Liver (tissue), 9 donors: ENCODE measurements around the gene STK17A. TPM values are rescaled to one million over a fixed set of nuclear protein-coding genes. Genes with fewer than 3 reads are reported as not detected.

Experiments used
- DNase-seq: peaks from one replicate; pipeline ENCODE4 v3.0.0-alpha.2; 2017; ENCODE audit warnings: low spot score
- H3K27ac ChIP-seq, 2 donors: one replicate each; pipeline ENCODE4 v1.7.0; 2013; ENCODE audit warnings: inconsistent platforms in 2 of 2, low read length in 2 of 2, control low read depth in 1 of 2, low read depth in 1 of 2, mild to moderate bottlenecking in 1 of 2
- H3K27me3 ChIP-seq, 4 donors: one replicate each; pipeline versions ENCODE4 v1.6.1 to v1.7.0; 2013; ENCODE audit warnings: low read length in 3 of 4, inconsistent platforms in 1 of 4, mild to moderate bottlenecking in 1 of 4, moderate library complexity in 1 of 4; ENCODE audit not compliant: control insufficient read depth in 4 of 4, insufficient read depth in 4 of 4
- H3K36me3 ChIP-seq, 4 donors: one replicate each; pipeline versions ENCODE4 v1.6.1 to v1.7.0; 2013; ENCODE audit warnings: low read length in 3 of 4, mild to moderate bottlenecking in 3 of 4, low read depth in 1 of 4, moderate library complexity in 1 of 4; ENCODE audit not compliant: control insufficient read depth in 4 of 4, insufficient read depth in 3 of 4
- H3K4me1 ChIP-seq, 4 donors: one replicate each; pipeline versions ENCODE4 v1.6.1 to v1.7.0; 2013; ENCODE audit warnings: low read length in 3 of 4, mild to moderate bottlenecking in 3 of 4, moderate library complexity in 1 of 4; ENCODE audit not compliant: control insufficient read depth in 4 of 4, insufficient read depth in 4 of 4
- H3K4me3 ChIP-seq, 3 donors: one replicate each; pipeline versions ENCODE4 v1.6.1 to v1.7.0; 2013; ENCODE audit warnings: low read length in 3 of 3, control low read depth in 1 of 3, low read depth in 1 of 3, mild to moderate bottlenecking in 1 of 3
- H3K9ac ChIP-seq, 2 donors: one replicate each; pipeline ENCODE4 v1.7.0; 2013; ENCODE audit warnings: low read length in 2 of 2, mild to moderate bottlenecking in 2 of 2, moderate library complexity in 2 of 2, control low read depth in 1 of 2, low read depth in 1 of 2
- H3K9me3 ChIP-seq, 4 donors: one replicate each; pipeline versions ENCODE4 v1.6.1 to v1.7.0; 2013; ENCODE audit warnings: low read length in 3 of 4; ENCODE audit not compliant: control insufficient read depth in 4 of 4
- EGR1 ChIP-seq, 2 donors: IDR thresholded peaks; 2 replicates each; pipeline ENCODE4 v1.6.1; 2016 to 2018; ENCODE audit warnings: antibody characterized with exemption in 2 of 2, low read depth in 2 of 2
- FOXA1 ChIP-seq: IDR thresholded peaks from 2 replicates; pipeline ENCODE4 v1.6.1; 2016; ENCODE audit warnings: antibody characterized with exemption
- GABPA ChIP-seq, 2 donors: IDR thresholded peaks in 1 of 2; conservative IDR thresholded peaks in 1 of 2; 2 replicates each; pipeline ENCODE4 v1.6.1; 2016; ENCODE audit warnings: antibody characterized with exemption in 2 of 2, mild to moderate bottlenecking in 1 of 2, moderate library complexity in 1 of 2
- HNF4A ChIP-seq, 2 donors: conservative IDR thresholded peaks; 2 replicates each; pipeline ENCODE4 v1.6.1; 2016; ENCODE audit warnings: antibody characterized with exemption in 2 of 2, mild to moderate bottlenecking in 2 of 2
- HNF4G ChIP-seq: IDR thresholded peaks from 2 replicates; pipeline ENCODE4 v1.6.1; 2016; ENCODE audit warnings: antibody characterized with exemption
- JUND ChIP-seq, 2 donors: IDR thresholded peaks; 2 replicates each; pipeline ENCODE4 v1.6.1; 2016; ENCODE audit warnings: antibody characterized with exemption in 2 of 2
- NR2F2 ChIP-seq: IDR thresholded peaks from 2 replicates; pipeline ENCODE4 v1.6.1; 2016; ENCODE audit warnings: antibody characterized with exemption
- RAD21 ChIP-seq, 2 donors: IDR thresholded peaks; 2 replicates each; pipeline ENCODE4 v1.6.1; 2016; ENCODE audit warnings: antibody characterized with exemption in 2 of 2, mild to moderate bottlenecking in 2 of 2
- RXRA ChIP-seq, 2 donors: IDR thresholded peaks; 2 replicates each; pipeline ENCODE4 v1.6.1; 2017 to 2018; ENCODE audit warnings: antibody characterized with exemption in 2 of 2, mild to moderate bottlenecking in 1 of 2
- SP1 ChIP-seq: IDR thresholded peaks from 2 replicates; pipeline ENCODE4 v1.6.1; 2018; ENCODE audit warnings: antibody characterized with exemption, mild to moderate bottlenecking
- TAF1 ChIP-seq: conservative IDR thresholded peaks from 2 replicates; pipeline ENCODE4 v1.6.1; 2016; ENCODE audit warnings: antibody characterized with exemption, mild to moderate bottlenecking
- YY1 ChIP-seq: IDR thresholded peaks from 2 replicates; pipeline ENCODE4 v1.6.1; 2016; ENCODE audit warnings: antibody characterized with exemption, mild to moderate bottlenecking
- WGBS: extraction: QIAGEN DNeasy Blood & Tissue Kit; methylation state at CpG from one replicate; pipeline ENCODE4 v1.1.7; 2013; 5-methylcytosine and 5-hydroxymethylcytosine counted together
- polyA plus RNA-seq, 2 donors: library from polyadenylated mRNA; stranded (reverse) in 1 of 2; unstranded in 1 of 2; fragments of 200-250 nt in 1 of 2; fragments of >200 nt in 1 of 2; fragmentation: Nextera tagmentation in 1 of 2; extraction: Ambion mirVana in 1 of 2; gene quantifications; one replicate each; pipeline versions ENCODE4 v1.2.1 to v1.2.3, GENCODE V29; 2013 to 2015
- total RNA-seq, 2 donors: library from RNA; depleted of rRNA; stranded (reverse); fragments of >200 nt; gene quantifications; one replicate each; pipeline ENCODE4 v1.2.3, GENCODE V29; 2014
- TF ChIP-seq, protein P1 (sequence below): IDR thresholded peaks from 2 replicates; pipeline ENCODE4 v1.6.1; 2016; ENCODE audit warnings: antibody characterized with exemption
- TF ChIP-seq, protein P2 (sequence below): IDR thresholded peaks from 2 replicates; pipeline ENCODE4 v1.6.1; 2016; ENCODE audit warnings: antibody characterized with exemption
- TF ChIP-seq, protein P3 (sequence below): IDR thresholded peaks from 2 replicates; pipeline ENCODE4 v1.6.1; 2016; ENCODE audit warnings: antibody characterized with exemption
- TF ChIP-seq, protein P4 (sequence below): IDR thresholded peaks from 2 replicates; pipeline ENCODE4 v1.6.1; 2016; ENCODE audit warnings: antibody characterized with exemption, mild to moderate bottlenecking
- TF ChIP-seq, protein P5 (sequence below): fragments of 150-350 bp; IDR thresholded peaks from 2 replicates; pipeline ENCODE4 v1.5.1; 2017; ENCODE audit warnings: improper control_type of control experiment, low read depth, low read length; ENCODE audit not compliant: missing input control
- donor health status: healthy.
- donor health status: healthy.
- donor health status: healthy.
- donor health status: healthy.
- donor health status: healthy.

Gene STK17A
- total and polyA plus RNA-seq, 4 donors = 3.0 to 18.2 (median 7.2) TPM

DNA sequence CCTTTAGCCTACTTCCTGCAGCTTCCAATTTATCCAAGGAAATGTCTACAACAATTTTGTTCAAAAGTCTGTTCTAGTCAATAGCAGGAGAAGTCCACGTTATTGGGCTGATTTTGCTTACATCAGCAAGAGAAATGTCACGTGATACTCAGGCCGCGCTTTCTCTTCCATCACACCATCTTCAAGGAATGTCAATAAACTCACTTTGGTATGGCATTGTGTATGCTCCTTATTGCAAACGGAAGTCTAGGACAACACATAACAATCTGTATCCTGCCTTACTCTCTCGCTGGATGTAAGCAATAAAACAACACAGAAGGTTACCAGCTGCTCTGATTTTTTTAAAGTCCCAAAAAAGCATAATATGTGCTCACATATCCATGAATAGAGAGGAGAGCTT is 17.1 kb upstream of the STK17A start:
- DNase-seq = no peak
- no peak overlapping the region for H3K27ac ChIP-seq
- H3K9me3 ChIP-seq = no peaks in the 10 kb centered on the region
- peaks cover 0 to 3% (median 1%) of the 10 kb centered on the region in 4 donors for H3K4me1 ChIP-seq
- no peak for TF ChIP-seq JUND (IDR thresholded peaks at IDR 0.05)
- TF ChIP-seq YY1 = no peak
- no peak for TF ChIP-seq GABPA (IDR thresholded peaks at IDR 0.05 in 1 of 2, conservative IDR thresholded peaks at IDR 0.05 in 1 of 2)
- no peak for TF ChIP-seq HNF4G
- TF ChIP-seq, protein P1, sequence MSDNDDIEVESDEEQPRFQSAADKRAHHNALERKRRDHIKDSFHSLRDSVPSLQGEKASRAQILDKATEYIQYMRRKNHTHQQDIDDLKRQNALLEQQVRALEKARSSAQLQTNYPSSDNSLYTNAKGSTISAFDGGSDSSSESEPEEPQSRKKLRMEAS = no peak
- TF ChIP-seq, protein P2, sequence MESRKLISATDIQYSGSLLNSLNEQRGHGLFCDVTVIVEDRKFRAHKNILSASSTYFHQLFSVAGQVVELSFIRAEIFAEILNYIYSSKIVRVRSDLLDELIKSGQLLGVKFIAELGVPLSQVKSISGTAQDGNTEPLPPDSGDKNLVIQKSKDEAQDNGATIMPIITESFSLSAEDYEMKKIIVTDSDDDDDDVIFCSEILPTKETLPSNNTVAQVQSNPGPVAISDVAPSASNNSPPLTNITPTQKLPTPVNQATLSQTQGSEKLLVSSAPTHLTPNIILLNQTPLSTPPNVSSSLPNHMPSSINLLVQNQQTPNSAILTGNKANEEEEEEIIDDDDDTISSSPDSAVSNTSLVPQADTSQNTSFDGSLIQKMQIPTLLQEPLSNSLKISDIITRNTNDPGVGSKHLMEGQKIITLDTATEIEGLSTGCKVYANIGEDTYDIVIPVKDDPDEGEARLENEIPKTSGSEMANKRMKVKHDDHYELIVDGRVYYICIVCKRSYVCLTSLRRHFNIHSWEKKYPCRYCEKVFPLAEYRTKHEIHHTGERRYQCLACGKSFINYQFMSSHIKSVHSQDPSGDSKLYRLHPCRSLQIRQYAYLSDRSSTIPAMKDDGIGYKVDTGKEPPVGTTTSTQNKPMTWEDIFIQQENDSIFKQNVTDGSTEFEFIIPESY = no peak
- TF ChIP-seq, protein P3, sequence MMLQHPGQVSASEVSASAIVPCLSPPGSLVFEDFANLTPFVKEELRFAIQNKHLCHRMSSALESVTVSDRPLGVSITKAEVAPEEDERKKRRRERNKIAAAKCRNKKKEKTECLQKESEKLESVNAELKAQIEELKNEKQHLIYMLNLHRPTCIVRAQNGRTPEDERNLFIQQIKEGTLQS = no peak
- TF ChIP-seq HNF4A (conservative IDR thresholded peaks at IDR 0.05) = no peak
- no peak for TF ChIP-seq TAF1
- no peak for TF ChIP-seq SP1
- TF ChIP-seq RXRA (IDR thresholded peaks at IDR 0.05) = no peak
- no peak for TF ChIP-seq NR2F2
- no peak for TF ChIP-seq RAD21 (IDR thresholded peaks at IDR 0.05)
- TF ChIP-seq FOXA1 = no peak
- no peak for TF ChIP-seq EGR1 (IDR thresholded peaks at IDR 0.05; ENCODE audit: low read depth in 2 of 2)
- TF ChIP-seq, protein P4, sequence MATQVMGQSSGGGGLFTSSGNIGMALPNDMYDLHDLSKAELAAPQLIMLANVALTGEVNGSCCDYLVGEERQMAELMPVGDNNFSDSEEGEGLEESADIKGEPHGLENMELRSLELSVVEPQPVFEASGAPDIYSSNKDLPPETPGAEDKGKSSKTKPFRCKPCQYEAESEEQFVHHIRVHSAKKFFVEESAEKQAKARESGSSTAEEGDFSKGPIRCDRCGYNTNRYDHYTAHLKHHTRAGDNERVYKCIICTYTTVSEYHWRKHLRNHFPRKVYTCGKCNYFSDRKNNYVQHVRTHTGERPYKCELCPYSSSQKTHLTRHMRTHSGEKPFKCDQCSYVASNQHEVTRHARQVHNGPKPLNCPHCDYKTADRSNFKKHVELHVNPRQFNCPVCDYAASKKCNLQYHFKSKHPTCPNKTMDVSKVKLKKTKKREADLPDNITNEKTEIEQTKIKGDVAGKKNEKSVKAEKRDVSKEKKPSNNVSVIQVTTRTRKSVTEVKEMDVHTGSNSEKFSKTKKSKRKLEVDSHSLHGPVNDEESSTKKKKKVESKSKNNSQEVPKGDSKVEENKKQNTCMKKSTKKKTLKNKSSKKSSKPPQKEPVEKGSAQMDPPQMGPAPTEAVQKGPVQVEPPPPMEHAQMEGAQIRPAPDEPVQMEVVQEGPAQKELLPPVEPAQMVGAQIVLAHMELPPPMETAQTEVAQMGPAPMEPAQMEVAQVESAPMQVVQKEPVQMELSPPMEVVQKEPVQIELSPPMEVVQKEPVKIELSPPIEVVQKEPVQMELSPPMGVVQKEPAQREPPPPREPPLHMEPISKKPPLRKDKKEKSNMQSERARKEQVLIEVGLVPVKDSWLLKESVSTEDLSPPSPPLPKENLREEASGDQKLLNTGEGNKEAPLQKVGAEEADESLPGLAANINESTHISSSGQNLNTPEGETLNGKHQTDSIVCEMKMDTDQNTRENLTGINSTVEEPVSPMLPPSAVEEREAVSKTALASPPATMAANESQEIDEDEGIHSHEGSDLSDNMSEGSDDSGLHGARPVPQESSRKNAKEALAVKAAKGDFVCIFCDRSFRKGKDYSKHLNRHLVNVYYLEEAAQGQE = no peak
- no peak overlapping the region for H3K4me3 ChIP-seq
- WGBS = 73% methylated on average over 6 of the region's 6 CpGs
- no peaks in the 10 kb centered on the region for H3K27me3 ChIP-seq
- no peak overlapping the region for H3K9ac ChIP-seq
- H3K36me3 ChIP-seq = no peaks in the 10 kb centered on the region

DNA sequence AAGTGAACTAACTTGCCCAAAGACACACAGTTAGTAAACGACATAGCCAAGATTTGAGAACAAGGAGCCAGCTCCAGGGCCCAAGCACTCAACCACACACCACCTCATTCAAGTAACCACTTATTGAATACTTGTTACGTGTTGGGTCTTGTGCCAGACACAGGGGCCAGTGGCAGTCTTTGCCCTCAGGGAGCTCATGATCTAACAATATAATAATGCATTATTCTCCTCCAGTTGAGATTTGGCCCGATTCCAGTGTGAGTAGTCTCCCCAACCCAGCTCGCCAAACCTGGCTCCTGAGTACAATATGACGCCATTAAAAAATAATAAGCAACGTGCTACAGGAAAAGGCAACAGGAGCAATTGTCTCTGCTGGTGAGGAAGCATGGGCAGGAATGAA is 14.4 kb upstream of the STK17A start:
- Histone ChIP-seq H3K4me3 (no peak overlapping the region), H3K9me3 (no peaks in the 10 kb centered on the region), H3K36me3 (no peaks in the 10 kb centered on the region), H3K9ac (no peak overlapping the region), H3K27ac (no peak overlapping the region), H3K27me3 (no peaks in the 10 kb centered on the region), H3K4me1 (no peaks in the 10 kb centered on the region)
- WGBS = 85% methylated on average over 6 of the region's 6 CpGs
- TF ChIP-seq RAD21 (IDR thresholded peaks at IDR 0.05) = no peak
- no peak for TF ChIP-seq GABPA (IDR thresholded peaks at IDR 0.05 in 1 of 2, conservative IDR thresholded peaks at IDR 0.05 in 1 of 2)
- no peak for TF ChIP-seq JUND (IDR thresholded peaks at IDR 0.05)
- TF ChIP-seq, protein P1 = no peak
- TF ChIP-seq FOXA1 = no peak
- TF ChIP-seq, protein P2 = no peak
- TF ChIP-seq, protein P3 = no peak
- no peak for TF ChIP-seq HNF4A (conservative IDR thresholded peaks at IDR 0.05)
- TF ChIP-seq, protein P5, sequence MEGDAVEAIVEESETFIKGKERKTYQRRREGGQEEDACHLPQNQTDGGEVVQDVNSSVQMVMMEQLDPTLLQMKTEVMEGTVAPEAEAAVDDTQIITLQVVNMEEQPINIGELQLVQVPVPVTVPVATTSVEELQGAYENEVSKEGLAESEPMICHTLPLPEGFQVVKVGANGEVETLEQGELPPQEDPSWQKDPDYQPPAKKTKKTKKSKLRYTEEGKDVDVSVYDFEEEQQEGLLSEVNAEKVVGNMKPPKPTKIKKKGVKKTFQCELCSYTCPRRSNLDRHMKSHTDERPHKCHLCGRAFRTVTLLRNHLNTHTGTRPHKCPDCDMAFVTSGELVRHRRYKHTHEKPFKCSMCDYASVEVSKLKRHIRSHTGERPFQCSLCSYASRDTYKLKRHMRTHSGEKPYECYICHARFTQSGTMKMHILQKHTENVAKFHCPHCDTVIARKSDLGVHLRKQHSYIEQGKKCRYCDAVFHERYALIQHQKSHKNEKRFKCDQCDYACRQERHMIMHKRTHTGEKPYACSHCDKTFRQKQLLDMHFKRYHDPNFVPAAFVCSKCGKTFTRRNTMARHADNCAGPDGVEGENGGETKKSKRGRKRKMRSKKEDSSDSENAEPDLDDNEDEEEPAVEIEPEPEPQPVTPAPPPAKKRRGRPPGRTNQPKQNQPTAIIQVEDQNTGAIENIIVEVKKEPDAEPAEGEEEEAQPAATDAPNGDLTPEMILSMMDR = no peak
- no peak for TF ChIP-seq SP1
- no peak for TF ChIP-seq TAF1
- TF ChIP-seq HNF4G = no peak
- TF ChIP-seq YY1 = no peak
- DNase-seq = no peak
